Kidney glomerular epithelial cell (primary cell): ENCODE results near the gene ZBP1.
A peak's percentile ranks its signal among the peaks of the same experiment; 100 is the strongest.
"Not testable (repeated sequence)": the region's sequence is repeated elsewhere in the genome, so short reads cannot be mapped to it uniquely, and the experiment has no call there.

Experiments used
- DNase-seq: peaks from one replicate; lab custom pipeline; 2025; lab: John Stamatoyannopoulos, UW

Gene ZBP1

DNA sequence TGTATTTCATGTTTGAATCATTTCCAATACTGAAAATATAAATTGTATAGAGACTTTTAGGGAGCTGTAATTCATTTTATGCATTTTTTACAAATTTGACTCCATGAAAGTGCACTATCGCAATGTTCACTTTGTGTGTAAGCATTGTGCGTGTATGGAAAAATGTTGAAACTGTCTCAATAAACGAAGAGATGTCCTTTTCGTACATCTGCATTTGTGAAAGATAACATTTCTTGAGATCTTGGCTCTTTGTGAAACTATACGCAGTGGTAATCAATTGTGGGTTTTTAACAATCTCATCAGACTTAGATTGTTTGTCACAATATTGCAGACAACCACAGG, 18.6 kb upstream of the ZBP1 start:
- no peak for DNase-seq

DNA sequence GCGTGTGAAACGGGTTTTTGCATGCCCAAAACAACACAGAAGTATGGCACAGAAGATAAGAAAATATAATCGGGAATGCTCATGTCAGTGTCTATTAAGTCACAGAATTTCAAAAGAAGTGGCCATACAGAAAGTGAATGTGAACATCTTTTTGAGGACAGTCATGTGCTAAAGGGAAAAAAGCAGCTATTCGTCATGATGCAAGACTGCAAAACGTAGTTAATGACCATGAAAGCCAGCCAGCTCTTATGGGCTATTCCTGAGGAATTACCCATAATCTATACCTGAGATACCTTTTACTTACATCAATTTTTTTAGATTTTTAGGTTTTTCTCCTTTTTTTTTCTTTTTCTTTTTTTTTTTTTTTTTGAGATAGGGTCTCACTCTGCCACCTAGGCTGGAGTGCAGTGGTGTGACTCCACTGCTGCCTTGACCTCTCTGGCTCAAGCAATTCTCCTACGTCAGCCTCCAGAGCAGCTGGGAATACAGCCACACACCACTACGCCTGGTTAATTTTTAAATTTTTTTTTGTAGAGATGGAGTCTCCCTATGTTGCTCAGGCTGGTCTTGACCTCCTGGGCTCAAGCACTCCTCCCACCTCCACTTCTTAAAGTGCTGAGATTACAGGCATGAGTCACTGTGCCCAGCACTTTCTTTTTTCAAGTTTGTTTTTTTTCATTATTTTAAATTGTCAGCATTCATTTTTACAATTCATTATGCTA, 18.1 kb upstream of the ZBP1 start:
- DNase-seq = peak; percentile 92

DNA sequence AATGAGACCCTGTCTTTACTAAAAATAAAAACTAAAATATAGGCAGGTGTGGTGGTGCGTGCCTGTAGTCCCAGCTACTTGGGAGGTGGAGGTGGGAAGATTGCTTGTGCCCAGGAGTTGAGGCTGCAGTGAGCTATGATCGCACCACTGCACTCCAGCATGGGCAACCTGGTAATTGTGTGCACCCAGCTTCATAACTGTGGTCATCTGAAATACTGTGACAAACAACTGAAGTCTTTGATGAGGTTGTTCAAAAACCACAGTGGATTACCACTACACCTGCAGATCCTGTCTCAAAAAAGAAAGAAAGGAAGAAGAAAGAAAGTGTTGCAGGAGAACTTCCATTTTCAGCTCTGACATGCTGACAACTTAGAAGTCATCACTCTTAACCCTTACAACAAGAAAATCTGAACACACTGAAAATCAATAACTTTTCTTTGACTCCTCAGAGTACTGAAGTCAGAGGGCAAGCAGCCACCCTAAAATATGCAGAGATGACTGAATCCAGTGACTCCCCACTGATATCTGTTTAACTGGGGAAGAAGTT, 13.8 kb upstream of the ZBP1 start:
- DNase-seq = no peak

DNA sequence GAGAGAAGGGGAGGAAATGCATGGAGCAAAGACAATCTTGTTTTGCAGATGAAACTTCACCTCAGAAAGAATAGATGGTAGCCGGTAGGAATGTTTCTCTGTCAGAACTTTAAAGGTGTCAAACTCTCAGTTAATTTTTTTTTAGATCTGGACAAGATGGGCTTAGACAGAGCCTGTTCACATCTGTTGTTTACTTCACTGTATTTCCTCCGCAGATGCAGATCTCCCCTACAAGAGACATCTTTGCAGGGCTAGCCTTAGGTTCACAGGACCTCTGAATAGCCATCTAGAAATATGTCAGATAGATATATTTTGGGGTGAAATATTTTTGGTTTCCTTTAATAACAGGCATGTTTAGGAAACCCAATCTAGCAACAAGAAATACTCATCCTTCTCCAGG, 12.1 kb upstream of the ZBP1 start:
- DNase-seq = no peak

DNA sequence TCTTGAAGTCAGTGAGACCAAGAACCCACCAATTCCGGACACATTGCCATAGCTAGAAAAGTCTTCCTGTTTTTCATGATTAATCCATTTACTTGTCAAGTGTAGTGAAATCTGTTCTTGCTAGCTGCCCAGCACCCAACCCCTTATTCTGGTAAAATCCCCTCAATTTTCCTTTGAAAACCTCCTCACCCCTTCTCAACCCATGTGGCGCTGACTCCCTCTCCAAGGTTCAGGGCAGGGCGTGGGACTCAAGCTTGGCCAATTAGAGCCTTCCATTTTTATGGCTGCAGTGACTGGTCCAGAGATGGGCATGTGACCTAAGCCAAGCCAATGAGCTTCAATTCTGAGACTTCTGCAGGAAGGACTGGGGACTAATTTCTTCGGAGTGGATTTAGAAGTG, 9.8 kb upstream of the ZBP1 start:
- no peak for DNase-seq

DNA sequence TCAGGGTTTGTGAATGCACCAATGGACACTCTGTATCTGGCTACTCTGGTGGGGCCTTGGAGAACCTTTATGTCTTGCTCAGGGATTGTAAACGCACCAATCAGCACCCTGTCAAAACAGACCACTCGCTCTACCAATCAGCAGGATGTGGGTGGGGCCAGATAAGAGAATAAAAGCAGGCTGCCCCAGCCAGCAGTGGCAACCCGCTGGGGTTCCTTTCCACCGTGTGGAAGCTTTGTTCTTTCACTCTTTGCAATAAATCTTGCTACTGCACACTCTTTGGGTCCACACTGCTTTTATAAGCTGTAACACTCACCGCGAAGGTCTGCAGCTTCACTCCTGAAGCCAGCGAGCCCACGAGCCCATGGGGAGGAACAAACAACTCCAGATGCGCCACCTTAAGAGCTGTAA, 9.3 kb upstream of the ZBP1 start:
- DNase-seq = not testable (repeated sequence)

DNA sequence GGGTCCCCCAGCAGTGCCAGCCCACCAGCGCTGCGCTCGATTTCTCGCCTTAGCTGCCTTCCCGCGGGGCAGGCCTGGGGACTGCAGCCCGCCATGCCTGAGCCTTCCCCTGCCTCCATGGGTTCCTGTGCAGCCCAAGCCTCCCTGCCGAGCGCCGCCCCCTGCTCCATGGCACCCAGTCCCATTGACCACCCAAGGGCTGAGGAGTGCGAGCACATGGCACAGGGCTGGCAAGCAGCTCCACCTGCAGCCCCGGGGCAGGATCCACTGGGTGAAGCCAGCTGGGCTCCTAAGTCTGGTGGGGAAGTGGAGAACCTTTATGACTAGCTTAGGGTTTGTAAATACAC, 8.7 kb upstream of the ZBP1 start:
- not testable (repeated sequence) for DNase-seq

DNA sequence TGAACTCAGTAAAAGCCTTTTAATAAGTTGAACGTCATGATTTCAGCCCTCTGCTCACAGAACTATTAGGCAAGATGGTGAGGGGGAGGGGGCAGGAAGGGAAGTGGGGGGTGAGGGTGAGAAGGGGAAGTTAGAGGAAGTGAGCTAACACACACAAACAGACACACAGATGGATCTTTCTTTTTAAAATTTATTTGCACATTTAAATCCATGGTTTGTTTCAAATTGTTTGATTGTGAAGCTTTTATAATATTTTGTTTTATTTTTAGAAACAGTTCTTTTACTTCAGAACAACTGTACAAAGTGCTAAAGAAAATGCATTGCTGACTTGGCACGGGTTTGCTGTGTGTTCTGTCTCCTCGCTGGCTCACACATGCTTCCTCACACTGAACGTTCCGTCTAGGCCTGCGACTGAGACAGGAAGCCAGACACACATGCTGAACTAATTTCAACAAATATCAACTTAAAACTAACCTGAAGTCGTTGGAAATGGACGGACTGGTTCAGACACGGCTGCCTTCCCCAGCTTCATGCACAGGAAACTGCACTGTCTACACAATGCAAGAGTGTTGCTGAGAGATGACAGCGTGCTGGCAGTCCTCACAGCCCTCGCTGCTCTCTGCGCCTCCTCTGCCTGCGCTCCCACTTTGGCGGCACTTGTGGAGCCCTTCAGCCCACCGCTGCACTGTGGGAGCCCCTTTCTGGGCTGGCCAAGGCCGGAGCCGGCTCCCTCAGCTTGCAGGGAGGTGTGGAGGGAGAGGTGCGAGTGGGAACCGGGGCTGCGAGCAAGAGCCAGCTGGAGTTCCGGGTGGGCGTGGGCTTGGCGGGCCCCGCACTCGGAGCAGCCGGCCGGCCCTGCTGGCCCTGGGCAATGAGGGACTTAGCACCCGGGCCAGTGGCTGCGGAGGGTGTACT, 8.1 kb upstream of the ZBP1 start:
- no peak for DNase-seq

DNA sequence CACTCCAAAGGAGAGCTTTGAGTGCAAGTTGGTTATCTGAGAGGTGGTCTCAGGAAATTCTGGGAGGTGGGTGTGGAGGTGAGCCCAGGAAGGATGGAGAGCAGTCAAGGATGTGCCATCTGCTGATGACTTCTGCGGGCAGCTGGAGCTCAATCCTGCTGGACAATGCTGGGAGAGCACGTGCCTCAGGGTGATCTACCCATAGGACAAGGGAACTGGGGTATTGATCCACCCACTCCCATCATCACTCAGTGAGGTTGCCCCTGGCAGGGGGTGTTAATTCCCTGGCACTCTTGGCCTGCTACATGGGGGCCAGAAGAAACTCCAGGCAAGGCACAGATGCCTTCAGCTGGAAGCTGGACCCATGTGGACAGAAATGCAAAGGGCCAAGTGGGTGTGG, 7.1 kb upstream of the ZBP1 start:
- no peak for DNase-seq

DNA sequence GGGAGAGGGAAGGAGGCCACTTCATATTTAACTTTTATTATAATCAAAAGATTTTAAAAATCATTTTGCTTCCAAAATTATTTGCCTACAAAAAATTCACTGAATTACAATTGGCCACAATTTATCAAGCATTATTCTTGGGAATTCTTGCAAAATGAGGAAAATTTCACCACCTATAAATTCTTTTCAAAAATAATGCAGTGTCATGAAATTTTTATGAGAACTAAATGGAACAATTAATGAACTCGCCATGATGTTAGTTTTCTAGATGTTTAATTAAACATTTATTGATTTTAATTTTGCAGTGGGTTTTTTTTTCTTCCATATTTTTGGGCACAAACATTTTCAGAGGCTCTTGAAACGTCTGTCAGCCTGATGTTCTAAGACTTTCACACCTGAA, 5.8 kb upstream of the ZBP1 start:
- DNase-seq = no peak

DNA sequence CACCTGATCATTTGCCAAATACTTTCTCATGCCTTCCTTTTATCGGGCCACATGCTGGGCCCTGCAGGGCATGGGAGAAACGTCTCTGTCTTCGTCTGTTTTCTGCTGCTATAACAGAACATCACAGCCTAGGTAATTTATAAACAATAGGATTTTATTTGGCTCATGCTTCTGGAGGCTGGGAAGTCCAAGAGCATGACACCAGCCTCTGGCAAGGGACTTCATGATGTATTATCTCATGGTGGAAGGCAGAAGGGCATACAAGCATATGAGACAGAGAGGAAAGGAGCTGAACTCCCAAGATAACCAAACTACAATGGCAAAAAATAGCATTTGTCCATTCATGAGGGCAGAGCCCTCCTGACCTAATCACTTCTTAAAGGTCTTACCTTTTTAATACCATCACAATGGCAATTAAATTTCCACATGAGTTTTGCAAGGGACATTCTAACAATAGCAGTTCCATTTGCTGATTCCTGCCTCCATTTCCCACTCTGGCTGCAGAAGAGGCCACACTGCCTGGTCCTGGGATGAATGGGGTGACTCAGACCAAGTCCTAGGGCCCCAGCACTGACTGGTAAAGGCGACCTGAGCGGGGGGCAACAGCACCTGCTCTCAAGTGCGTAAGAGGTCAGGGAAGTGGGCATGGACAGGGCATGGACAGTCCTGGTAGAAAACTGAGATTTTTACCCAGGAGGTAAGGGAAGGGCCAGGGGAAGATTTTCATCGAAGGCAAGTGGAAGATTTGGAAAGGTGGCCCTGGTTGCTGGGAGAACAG, 5.1 kb upstream of the ZBP1 start:
- no peak for DNase-seq

DNA sequence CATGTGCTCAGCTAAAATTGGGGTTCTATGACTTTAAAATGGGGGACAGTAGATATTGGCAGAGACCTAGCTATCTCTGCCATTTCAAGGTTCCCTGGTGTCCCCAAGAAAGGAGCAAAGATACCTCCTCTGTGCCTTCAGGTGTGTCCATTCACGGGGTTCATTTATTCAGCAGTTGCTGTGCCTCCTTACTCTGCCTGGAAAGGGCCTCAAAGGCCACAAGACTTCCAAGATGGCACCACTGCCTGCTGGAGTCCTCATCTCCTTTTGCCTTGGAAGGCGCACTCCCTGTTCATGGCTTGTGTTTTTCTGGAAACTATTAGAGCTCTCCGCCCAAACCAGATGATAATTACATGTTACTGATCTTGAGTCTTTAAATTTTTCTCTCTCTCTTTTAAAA, 3.9 kb upstream of the ZBP1 start:
- no peak for DNase-seq

DNA sequence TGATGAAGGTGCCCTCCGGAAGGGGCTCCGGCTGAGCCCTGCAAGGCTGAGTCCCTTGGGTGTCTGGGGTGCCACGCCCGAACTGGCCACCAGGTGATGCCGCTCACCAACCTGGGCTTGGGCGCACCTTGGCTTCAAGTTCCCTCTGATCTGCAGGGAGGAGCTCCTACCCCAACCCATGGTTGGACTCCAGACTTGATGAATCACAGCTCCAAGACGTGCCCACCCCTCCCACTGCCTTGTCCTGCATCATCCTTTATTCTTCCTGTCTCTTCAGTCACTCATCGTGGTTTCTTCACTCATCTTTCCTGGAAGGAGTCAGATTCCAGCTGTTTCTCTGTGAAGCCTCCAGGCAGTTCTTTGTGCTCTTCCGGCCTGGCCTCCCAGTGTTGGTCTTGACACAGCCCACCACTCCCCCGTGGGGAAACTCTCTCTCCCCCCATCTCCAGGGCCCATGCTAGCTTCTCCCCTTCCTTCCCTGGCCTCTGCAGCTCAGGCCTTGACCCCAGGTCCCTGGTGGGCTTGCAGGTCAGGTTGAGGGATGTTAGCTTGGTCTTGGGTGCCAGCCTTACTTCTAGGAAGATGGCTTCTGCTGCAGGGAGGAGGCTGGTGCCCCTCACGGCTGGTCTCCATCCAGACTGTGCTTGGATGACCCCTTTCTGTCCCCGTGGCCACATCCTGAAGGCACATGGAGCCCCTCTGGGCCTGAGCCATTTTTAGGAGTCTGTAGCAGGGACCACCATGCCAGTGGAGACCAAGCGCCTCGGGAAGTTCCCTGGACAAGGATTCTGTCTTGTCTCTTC, 2.6 kb upstream of the ZBP1 start:
- DNase-seq = peak; percentile 90

DNA sequence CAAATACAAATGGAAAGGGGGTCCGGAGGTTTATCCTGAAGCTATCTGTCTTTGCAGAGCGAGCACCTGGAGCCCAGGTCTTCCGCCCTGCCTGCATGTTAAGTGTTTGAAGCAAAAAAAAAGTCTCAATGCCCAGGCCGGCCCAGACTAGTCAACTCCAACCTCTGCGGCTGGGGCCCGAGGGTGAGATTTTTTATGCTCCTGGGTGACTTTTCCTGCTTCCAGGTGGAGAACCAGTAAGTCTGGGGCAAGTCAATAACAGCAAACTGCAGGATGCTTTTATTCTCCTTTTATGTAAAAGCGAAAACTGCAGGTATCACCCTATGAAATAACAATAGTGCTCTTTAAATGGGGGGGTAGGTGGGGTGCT, 2.0 kb upstream of the ZBP1 start:
- DNase-seq = no peak

DNA sequence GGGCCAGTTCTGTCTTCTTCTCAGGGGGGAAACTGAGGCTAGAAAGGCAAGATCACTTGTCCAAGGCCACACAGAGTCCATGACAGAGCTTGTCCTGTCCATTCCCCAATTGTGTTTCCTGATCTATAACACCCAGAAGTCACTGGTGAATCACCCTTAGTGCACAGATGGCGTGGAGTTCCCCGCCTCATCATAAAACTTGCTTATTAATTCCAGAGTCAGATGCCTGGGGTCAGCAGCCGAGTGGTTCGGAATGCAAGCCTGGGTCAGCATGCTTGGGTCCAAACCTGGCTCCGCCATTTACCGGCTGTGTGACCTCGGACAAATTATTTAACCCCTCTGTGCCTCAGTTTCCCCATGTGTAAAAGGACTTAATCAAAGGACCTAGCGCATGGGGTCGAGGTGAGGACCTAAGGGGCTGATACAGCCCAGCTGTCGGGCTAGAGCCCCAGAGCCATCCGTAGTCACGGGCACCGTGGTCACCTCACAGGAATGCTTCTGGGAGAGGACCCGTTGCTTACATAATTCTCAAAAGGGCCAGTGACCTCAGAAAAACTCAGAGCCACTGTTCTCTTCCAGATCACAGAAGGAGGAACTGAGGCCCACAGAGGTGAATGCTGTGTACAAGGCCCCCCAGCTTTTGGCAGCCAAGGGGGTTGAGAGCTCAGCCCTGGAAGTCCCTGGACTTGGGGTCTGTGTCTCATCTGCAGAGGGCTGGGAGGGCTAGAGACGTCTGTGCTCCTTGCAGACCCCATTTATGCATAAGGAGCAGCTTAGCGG, 1.4 kb upstream of the ZBP1 start:
- DNase-seq = no peak

DNA sequence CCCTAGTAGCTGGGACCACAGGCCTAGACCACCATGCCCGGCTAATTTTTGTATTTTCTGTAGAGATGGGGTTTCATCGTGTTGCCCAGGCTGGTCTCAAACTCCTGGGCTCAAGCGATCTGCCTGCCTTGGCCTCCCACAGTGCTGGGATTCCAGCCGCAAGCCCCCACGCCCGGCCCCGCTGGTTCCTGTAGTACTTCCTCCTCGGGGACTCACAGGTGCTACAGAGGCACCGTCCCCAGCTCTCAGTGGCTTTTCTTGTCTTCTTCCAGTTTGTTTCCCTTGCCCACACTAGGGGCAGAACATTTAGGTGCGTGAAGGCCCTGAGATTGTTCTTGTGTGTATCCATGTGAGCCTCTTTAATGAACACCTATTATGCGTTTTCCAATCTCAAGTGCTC, 773 bp upstream of the ZBP1 start:
- DNase-seq = no peak

DNA sequence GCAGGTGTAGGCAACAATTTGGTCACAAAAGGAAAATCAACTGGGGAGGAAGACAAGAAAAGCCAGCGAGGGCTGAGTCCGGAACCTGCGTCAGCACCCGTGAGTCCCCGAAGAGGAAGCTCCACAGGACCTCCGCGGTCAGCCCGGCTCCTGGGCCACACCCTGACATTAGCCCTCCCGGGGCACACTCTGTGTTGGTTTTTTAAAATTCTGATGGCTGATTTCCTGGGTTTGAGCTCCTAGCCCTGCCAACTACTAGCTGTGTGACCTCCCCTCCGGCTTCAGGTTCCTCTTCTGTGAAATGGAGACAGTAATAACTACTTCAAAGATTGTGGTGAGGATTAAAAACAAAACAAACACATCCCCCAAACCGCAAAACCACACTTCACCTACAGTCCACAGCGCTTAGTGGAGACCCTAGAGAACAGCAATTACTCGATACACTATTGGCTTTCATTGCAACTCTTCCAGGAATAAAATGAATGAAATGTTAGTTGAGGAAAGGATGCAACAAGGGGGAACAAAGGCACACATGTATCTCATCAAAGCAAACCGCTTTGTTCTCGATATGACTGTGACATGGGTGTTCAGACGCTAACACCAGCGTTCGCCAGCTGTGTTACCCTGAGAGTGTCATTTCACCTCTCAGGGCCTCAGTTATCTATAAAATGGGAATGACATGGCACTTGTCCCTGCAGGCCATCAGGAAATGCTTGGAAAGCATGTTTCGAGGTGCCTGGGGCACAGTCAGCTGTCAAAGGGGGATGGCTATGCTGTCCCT, 985 bp downstream of the ZBP1 start:
- no peak for DNase-seq

DNA sequence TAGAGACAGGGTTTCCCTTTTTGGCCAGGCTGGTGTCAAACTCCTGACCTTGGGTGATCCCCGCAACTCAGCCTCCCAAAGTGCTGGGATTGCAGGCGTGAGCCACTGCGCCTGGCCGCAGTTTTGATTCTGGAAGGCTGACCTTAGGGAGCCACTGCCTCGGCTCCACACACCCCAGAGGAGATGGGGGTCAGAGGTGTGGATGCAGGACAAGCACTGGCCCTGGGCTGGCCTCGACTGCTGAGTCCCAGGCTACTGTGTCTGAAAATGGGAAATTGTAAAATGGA, 1.5 kb downstream of the ZBP1 start:
- DNase-seq = no peak

DNA sequence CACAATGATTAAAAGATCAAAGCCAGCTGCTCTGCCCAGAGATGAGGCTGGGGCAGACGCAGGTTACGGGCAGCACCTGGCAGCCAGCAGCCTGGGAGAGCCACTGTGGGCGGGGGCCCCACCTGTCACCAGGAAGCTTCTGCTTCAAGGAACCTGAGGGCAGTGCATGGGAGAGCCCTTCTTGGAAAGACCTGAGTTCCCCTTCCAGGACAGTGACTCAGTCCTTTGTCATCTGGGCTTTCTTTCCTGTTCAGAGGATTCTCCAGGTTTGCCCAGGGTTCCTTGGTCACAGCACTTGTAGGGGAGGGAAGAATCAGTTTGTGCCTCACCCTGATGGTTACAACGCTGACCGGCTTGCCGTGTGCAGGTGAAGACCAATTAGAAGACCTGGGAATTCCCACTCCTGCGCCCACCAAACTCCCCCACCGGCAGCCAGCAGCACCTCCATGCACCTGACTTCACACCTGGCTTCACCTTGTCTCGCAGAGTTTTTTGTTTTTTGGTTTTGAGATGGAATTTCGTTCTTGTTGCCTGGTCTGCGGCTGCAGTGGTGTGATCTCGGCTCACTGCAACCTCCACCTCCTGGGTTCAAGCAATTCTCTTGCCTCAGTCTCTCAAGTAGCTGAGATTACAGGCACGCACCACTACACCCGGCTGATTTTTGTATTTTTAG, 2.0 kb downstream of the ZBP1 start:
- peak; percentile 11 for DNase-seq
